Measurements from ENCODE around the gene SLC35E1. TPM values are rescaled to one million over a fixed set of nuclear protein-coding genes. Genes with fewer than 3 reads are reported as not detected.

Gene SLC35E1
- polyA plus RNA-seq, 1 experiment, result 55.6 TPM

- TF ChIP-seq CTCF (IDR thresholded peaks at IDR 0.05; ENCODE audit: insufficient read depth, low read depth, low read length), result no peak
- H3K4me3 ChIP-seq (ENCODE audit: low read depth, low read length), result no peak overlapping the region
- DNase-seq (ENCODE audit: low read depth), result no peak
- CTCF ChIA-PET, result no interaction called here
- no peaks in the 10 kb centered on the region for H3K27me3 ChIP-seq (ENCODE audit: control insufficient read depth, insufficient read depth, low read length)
- no peaks in the 10 kb centered on the region; the same call in none of the 2 replicates for H3K36me3 ChIP-seq (ENCODE audit: control insufficient read depth, insufficient read depth, low read length)
- POLR2A ChIA-PET, result no interaction called here
These were observed 13.7 kb upstream of the SLC35E1 start for GRCh38 chr19:16585808-16586476.

- DNase-seq (ENCODE audit: low read depth), result no peak
- CTCF ChIA-PET, result no interaction called here
- no peak for TF ChIP-seq CTCF (IDR thresholded peaks at IDR 0.05; ENCODE audit: insufficient read depth, low read depth, low read length)
- no peak overlapping the region for H3K4me3 ChIP-seq (ENCODE audit: low read depth, low read length)
- POLR2A ChIA-PET, result no interaction called here
- no peaks in the 10 kb centered on the region; the same call in none of the 2 replicates for H3K36me3 ChIP-seq (ENCODE audit: control insufficient read depth, insufficient read depth, low read length)
- H3K27me3 ChIP-seq (ENCODE audit: control insufficient read depth, insufficient read depth, low read length), result no peaks in the 10 kb centered on the region
These were observed 13.0 kb upstream of the SLC35E1 start for GRCh38 chr19:16585094-16585801.

GRCh38 chr19:16584248-16585093 lies 12.3 kb upstream of the SLC35E1 start:
- Histone ChIP-seq H3K4me3 (ENCODE audit: low read depth, low read length) (no peak overlapping the region), H3K27me3 (ENCODE audit: control insufficient read depth, insufficient read depth, low read length) (no peaks in the 10 kb centered on the region), H3K36me3 (ENCODE audit: control insufficient read depth, insufficient read depth, low read length) (no peaks in the 10 kb centered on the region; the same call in none of the 2 replicates)
- DNase-seq (ENCODE audit: low read depth), result peak; percentile 39
- ChIA-PET POLR2A (no interaction called here), CTCF (interaction anchor here (0.9 kb wide), 1 partner anchor 11 kb away, joined by 3 read pairs; no protein-coding TSS in a partner anchor)
- TF ChIP-seq CTCF (IDR thresholded peaks at IDR 0.05; ENCODE audit: insufficient read depth, low read depth, low read length), result no peak

- TF ChIP-seq CTCF (IDR thresholded peaks at IDR 0.05; ENCODE audit: insufficient read depth, low read depth, low read length), result no peak
- no peaks in the 10 kb centered on the region for H3K27me3 ChIP-seq (ENCODE audit: control insufficient read depth, insufficient read depth, low read length)
- CTCF ChIA-PET, result no interaction called here
- POLR2A ChIA-PET, result interaction anchor here (0.6 kb wide), 1 partner anchor 46 kb away, joined by 3 read pairs; no protein-coding TSS in a partner anchor
- peaks cover 4% of the 10 kb centered on the region for H3K36me3 ChIP-seq (ENCODE audit: control insufficient read depth, insufficient read depth, low read length)
- no peak for DNase-seq (ENCODE audit: low read depth)
- H3K4me3 ChIP-seq (ENCODE audit: low read depth, low read length), result no peak overlapping the region
These were observed 10.5 kb upstream of the SLC35E1 start for GRCh38 chr19:16582486-16583261.

Measured in BJ (cell line).